Activated CD8-positive, alpha-beta memory T cell treated with anti-CD3 and anti-CD28 coated beads, Interleukin-2, amount 10 ng/mL, durations not matched to agents 7 days and 5 days (primary cell): ENCODE results near the gene PIK3R4. TPM values are rescaled to one million over a fixed set of nuclear protein-coding genes. Genes with fewer than 3 reads are reported as not detected.

ENCODE experiments used
- ATAC-seq: fragments of 150-1000 bp; cut with Tn5 transposase; one replicate; pipeline ENCODE4 v1.10.0; 2021; ENCODE audit warnings: moderate library complexity
- CTCF ChIA-PET: fragments of 350-600 bp; sonication (Branson Sonifier 250); formaldehyde crosslinking; loops from one replicate; lab custom pipeline; 2021; ENCODE audit warnings: antibody characterized with exemption; lab: Charles Lee
- DNase-seq: peaks from one replicate; pipeline ENCODE4 v3.0.0-alpha.2; 2020
- H3K27ac Mint-ChIP-seq: one replicate; pipeline ENCODE4 v1.8.0; 2021; ENCODE audit warnings: mild to moderate bottlenecking, mixed read lengths
- H3K27me3 Mint-ChIP-seq: one replicate; pipeline ENCODE4 v1.8.0; 2021; ENCODE audit warnings: mixed read lengths
- H3K36me3 Mint-ChIP-seq: one replicate; pipeline ENCODE4 v1.8.0; 2021; ENCODE audit warnings: mild to moderate bottlenecking, mixed read lengths
- H3K4me1 Mint-ChIP-seq: one replicate; pipeline ENCODE4 v1.8.0; 2021; ENCODE audit warnings: mixed read lengths
- H3K4me3 Mint-ChIP-seq: one replicate; pipeline ENCODE4 v1.8.0; 2021; ENCODE audit warnings: mild to moderate bottlenecking, moderate library complexity, mixed read lengths
- H3K9me3 Mint-ChIP-seq: one replicate; pipeline ENCODE4 v1.8.0; 2022; ENCODE audit warnings: low read depth, mixed read lengths
- total RNA-seq, 2 experiments: library from RNA; stranded (reverse); gene quantifications; one replicate each; pipeline ENCODE4 v1.2.3, GENCODE V29; 2021

Gene PIK3R4
- total RNA-seq, 2 experiments from 2014 or later: 23.3 to 30.6 TPM

DNA sequence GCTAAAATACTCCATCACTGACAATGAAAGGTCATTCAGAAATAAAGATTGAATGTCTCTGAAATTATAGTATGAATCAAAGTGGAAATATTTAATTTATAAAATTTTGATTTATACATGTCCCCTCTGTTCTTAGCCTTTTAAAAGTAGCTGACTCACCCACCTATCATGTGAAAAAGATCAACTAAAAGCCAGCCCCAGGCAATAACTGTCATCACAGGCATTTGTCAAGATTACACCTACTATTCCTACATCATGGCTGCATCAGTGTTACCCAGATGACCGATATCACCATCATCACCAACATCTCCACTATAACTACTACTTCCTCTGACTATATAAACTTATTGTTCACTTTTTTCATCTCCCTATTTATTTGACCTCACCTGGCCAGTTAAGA, 14.3 kb upstream of the PIK3R4 start:
- H3K9me3 Mint-ChIP-seq: no peaks in the 10 kb centered on the region
- CTCF ChIA-PET: interaction anchor here (1.0 to 3.0 kb wide), 5 partner anchors 12 to 132 kb away, joined by 3 to 21 read pairs (median 5); partner anchors contain the start of genes ATP2C1 and PIK3R4
- no peak for DNase-seq
- ATAC-seq: no peak
- peak overlapping the region; percentile 34 for H3K27ac Mint-ChIP-seq
- no peaks in the 10 kb centered on the region for H3K36me3 Mint-ChIP-seq
- H3K27me3 Mint-ChIP-seq: peaks cover 13% of the 10 kb centered on the region
- peaks cover 11% of the 10 kb centered on the region for H3K4me1 Mint-ChIP-seq
- no peak overlapping the region for H3K4me3 Mint-ChIP-seq

DNA sequence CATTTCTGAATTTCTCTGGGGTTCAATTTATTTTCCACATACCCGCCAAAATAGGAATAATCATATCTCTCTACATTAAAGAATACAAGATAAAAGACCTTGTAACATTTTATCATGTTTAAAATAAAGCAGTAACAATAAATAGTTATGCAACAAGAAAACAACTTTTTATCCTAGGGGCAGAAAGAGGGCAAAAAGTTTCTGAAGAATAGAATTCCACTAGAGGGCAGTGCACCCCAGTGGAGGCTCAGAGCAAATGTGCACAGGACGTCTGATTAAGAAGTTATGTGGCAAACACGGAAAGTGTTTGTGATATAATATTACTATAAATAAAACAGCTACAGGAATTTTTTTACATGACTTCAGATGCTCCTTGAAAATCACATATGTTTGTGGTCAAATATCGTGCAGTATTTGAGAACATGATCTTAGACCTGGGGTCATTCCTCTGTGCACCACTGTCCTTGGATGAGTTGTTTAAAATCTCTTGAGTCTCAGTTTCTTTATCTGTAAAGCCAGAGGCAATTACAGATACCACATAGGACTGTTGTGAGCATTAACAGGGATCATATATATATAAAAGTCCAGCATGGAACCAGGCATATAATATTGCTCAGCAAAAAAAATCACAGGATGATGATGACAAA, 13.2 kb upstream of the PIK3R4 start:
- CTCF ChIA-PET: interaction anchor here (0.6 to 3.0 kb wide), 12 partner anchors 10 to 879 kb away, joined by 3 to 21 read pairs (median 4); partner anchors contain the start of genes ATP2C1 and PIK3R4
- DNase-seq (peak; percentile 73), ATAC-seq (peak; percentile 83)
- H3K4me1 Mint-ChIP-seq: peaks cover 11% of the 10 kb centered on the region
- no peak overlapping the region for H3K27ac Mint-ChIP-seq
- H3K27me3 Mint-ChIP-seq: peaks cover 3% of the 10 kb centered on the region
- no peak overlapping the region for H3K4me3 Mint-ChIP-seq
- H3K36me3 Mint-ChIP-seq: no peaks in the 10 kb centered on the region
- H3K9me3 Mint-ChIP-seq: no peaks in the 10 kb centered on the region

GRCh38 chr3:130758624-130759369, 12.2 kb upstream of the PIK3R4 start:
- H3K27me3 Mint-ChIP-seq: no peaks in the 10 kb centered on the region
- no peaks in the 10 kb centered on the region for H3K9me3 Mint-ChIP-seq
- H3K36me3 Mint-ChIP-seq: no peaks in the 10 kb centered on the region
- ATAC-seq (no peak), DNase-seq (no peak)
- H3K27ac Mint-ChIP-seq: no peak overlapping the region
- H3K4me1 Mint-ChIP-seq: peaks cover 11% of the 10 kb centered on the region
- CTCF ChIA-PET: interaction anchor here (0.7 to 3.0 kb wide), 8 partner anchors 10 to 880 kb away, joined by 3 to 21 read pairs (median 6); partner anchors contain the start of genes ATP2C1 and PIK3R4
- H3K4me3 Mint-ChIP-seq: no peak overlapping the region

- Mint-ChIP-seq H3K9me3 (no peaks in the 10 kb centered on the region), H3K27ac (no peak overlapping the region), H3K4me1 (peaks cover 11% of the 10 kb centered on the region), H3K27me3 (no peaks in the 10 kb centered on the region), H3K36me3 (no peaks in the 10 kb centered on the region), H3K4me3 (no peak overlapping the region)
- CTCF ChIA-PET: interaction anchor here (2.9 to 3.0 kb wide), 2 partner anchors 9 to 136 kb away, joined by 15 to 21 read pairs; partner anchors contain the start of genes ATP2C1 and PIK3R4
- no peak for ATAC-seq
- DNase-seq: no peak
Observed at GRCh38 chr3:130757611-130758150, 11.1 kb upstream of the PIK3R4 start.

DNA sequence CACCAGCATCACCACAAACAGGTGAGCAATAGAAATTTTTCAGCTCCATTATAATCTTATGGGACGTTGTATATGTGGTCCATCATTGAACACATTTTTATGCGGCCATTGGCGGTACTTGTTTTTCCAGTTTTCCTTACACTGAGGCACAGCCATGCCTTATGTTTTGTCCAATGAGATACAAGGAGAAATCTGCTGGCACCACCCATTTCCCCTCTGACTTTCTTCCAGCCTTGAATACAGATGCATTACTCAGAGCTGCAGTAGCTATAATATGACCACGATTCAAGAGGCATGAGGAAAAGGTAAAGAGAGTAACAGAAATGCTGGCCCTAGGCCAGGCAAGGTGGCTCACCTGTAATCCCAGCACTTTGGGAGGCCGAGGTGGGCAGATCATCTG, 9.0 kb upstream of the PIK3R4 start:
- CTCF ChIA-PET: no interaction called here
- Mint-ChIP-seq H3K36me3 (no peaks in the 10 kb centered on the region), H3K27ac (no peak overlapping the region), H3K9me3 (no peaks in the 10 kb centered on the region), H3K4me1 (peaks cover 4% of the 10 kb centered on the region), H3K27me3 (no peaks in the 10 kb centered on the region), H3K4me3 (no peak overlapping the region)
- ATAC-seq: no peak
- no peak for DNase-seq

- ATAC-seq (no peak), DNase-seq (no peak)
- peaks cover 27% of the 10 kb centered on the region for H3K4me1 Mint-ChIP-seq
- H3K4me3 Mint-ChIP-seq: no peak overlapping the region
- H3K27me3 Mint-ChIP-seq: no peaks in the 10 kb centered on the region
- CTCF ChIA-PET: interaction anchor here (2.9 to 3.8 kb wide), 2 partner anchors 10 to 145 kb away, joined by 15 to 22 read pairs; partner anchors contain the start of gene ATP2C1
- H3K9me3 Mint-ChIP-seq: no peaks in the 10 kb centered on the region
- H3K27ac Mint-ChIP-seq: no peak overlapping the region
- peaks cover 5% of the 10 kb centered on the region for H3K36me3 Mint-ChIP-seq
Observed at GRCh38 chr3:130748981-130749380, 2.4 kb upstream of the PIK3R4 start.

DNA sequence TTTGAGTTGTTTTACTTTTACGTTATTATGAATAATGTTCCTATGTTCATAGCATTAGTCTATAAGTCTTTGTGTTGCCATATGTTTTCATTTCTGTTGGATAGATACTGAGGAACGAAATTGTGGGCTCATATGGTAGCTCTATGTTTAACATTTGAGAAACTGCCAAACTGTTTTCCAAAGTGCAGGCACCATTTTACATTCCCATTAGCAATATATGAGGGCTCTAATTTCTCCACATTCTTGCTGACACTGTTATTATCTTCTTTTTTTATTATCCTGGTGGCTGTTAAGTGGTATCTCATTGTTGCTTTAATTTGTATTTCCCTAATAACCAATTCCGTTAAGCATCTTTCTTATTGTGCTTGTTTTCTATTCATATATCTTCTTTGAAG, 1.8 kb upstream of the PIK3R4 start:
- no peaks in the 10 kb centered on the region for H3K27me3 Mint-ChIP-seq
- no peak for ATAC-seq
- H3K27ac Mint-ChIP-seq: peak overlapping the region; percentile 94
- peaks cover 33% of the 10 kb centered on the region for H3K4me1 Mint-ChIP-seq
- peaks cover 10% of the 10 kb centered on the region for H3K36me3 Mint-ChIP-seq
- DNase-seq: no peak
- peak overlapping the region; percentile 79 for H3K4me3 Mint-ChIP-seq
- CTCF ChIA-PET: interaction anchor here (2.9 to 3.8 kb wide), 2 partner anchors 11 to 146 kb away, joined by 15 to 22 read pairs; partner anchors contain the start of gene ATP2C1
- H3K9me3 Mint-ChIP-seq: no peaks in the 10 kb centered on the region

GRCh38 chr3:130743354-130743753, 3.3 kb downstream of the PIK3R4 start:
- CTCF ChIA-PET: interaction anchor here (1.0 kb wide), 1 partner anchor 15 kb away, joined by 3 read pairs; no protein-coding TSS in a partner anchor
- DNase-seq (no peak), ATAC-seq (no peak)
- Mint-ChIP-seq H3K4me1 (peaks cover 53% of the 10 kb centered on the region), H3K9me3 (no peaks in the 10 kb centered on the region), H3K27ac (peak overlapping the region; percentile 26), H3K4me3 (no peak overlapping the region), H3K36me3 (peaks cover 47% of the 10 kb centered on the region), H3K27me3 (no peaks in the 10 kb centered on the region)

- ATAC-seq: no peak
- CTCF ChIA-PET: interaction anchor here (1.1 kb wide), 1 partner anchor 152 kb away, joined by 3 read pairs; the partner anchor contains the start of gene ATP2C1
- Mint-ChIP-seq H3K27ac (no peak overlapping the region), H3K4me1 (peaks cover 57% of the 10 kb centered on the region), H3K4me3 (no peak overlapping the region), H3K27me3 (no peaks in the 10 kb centered on the region), H3K36me3 (peaks cover 56% of the 10 kb centered on the region), H3K9me3 (no peaks in the 10 kb centered on the region)
- DNase-seq: no peak
Observed at GRCh38 chr3:130741946-130742610, 4.6 kb downstream of the PIK3R4 start.

GRCh38 chr3:130739848-130740247, 6.8 kb downstream of the PIK3R4 start:
- H3K27ac Mint-ChIP-seq: no peak overlapping the region
- ATAC-seq: no peak
- peaks cover 44% of the 10 kb centered on the region for H3K4me1 Mint-ChIP-seq
- H3K27me3 Mint-ChIP-seq: no peaks in the 10 kb centered on the region
- H3K36me3 Mint-ChIP-seq: peaks cover 70% of the 10 kb centered on the region
- no peaks in the 10 kb centered on the region for H3K9me3 Mint-ChIP-seq
- no peak for DNase-seq
- CTCF ChIA-PET: no interaction called here
- H3K4me3 Mint-ChIP-seq: no peak overlapping the region

DNA sequence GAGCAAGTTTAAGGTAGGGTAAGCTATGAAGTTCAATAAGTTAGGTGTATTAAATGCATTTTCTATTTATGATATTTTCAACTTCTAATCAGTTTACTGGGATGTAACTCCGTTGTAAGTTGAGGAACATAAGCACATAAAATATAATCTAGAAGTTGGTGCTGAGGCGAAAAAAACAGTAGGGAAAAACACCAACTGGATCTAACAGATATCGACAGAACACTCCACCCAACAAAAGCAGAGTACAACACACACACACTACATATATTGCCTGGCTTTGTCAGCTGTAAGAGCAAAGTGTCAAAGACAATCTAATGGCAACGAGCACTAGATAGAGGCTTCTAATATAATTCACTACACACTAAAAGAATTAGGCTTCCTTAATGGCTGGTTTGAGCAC, 8.4 kb downstream of the PIK3R4 start:
- H3K36me3 Mint-ChIP-seq: peaks cover 67% of the 10 kb centered on the region

DNA sequence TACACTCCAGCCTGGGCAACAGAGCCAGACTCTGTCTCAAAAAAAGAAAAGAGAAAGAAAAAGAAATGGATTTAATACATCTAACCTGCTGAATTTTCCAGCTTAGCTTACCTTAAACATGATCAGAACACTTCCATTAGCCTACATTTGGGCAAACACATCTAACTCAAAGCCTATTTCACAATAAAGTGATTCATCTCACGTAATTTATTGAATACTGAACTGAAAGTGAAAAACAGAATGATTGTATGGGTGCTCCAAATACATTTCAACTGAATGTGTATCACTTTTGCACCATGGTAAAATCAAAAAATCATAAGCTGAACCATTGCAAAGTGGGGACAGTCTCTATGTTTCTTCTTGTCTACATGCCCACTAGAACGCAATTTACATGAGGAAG, 9.0 kb downstream of the PIK3R4 start:
- Mint-ChIP-seq H3K27me3 (no peaks in the 10 kb centered on the region), H3K4me1 (peaks cover 24% of the 10 kb centered on the region), H3K27ac (no peak overlapping the region), H3K9me3 (no peaks in the 10 kb centered on the region), H3K4me3 (no peak overlapping the region), H3K36me3 (peaks cover 63% of the 10 kb centered on the region)
- DNase-seq (no peak), ATAC-seq (no peak)
- CTCF ChIA-PET: no interaction called here

More for the DNA sequence above, 8.4 kb downstream of the PIK3R4 start:
- no peak for DNase-seq
- CTCF ChIA-PET: no interaction called here
- H3K27me3 Mint-ChIP-seq: no peaks in the 10 kb centered on the region
- no peaks in the 10 kb centered on the region for H3K9me3 Mint-ChIP-seq
- H3K4me3 Mint-ChIP-seq: no peak overlapping the region
- no peak overlapping the region for H3K27ac Mint-ChIP-seq
- H3K4me1 Mint-ChIP-seq: peaks cover 30% of the 10 kb centered on the region
- ATAC-seq: no peak
